ENCODE measurements around the gene SCN5A.
A peak's percentile ranks its signal among the peaks of the same experiment; 100 is the strongest.

Gene SCN5A

GRCh38 chr3:38655708-38656300 lies 6.3 kb upstream of the SCN5A start:
- peak; percentile 43 for TF ChIP-seq CTCF (conservative IDR thresholded peaks at IDR 0.05; ENCODE audit: control insufficient read depth, insufficient read depth, low read depth, low read length)
- peak; percentile 45 for DNase-seq (ENCODE audit: low read depth)
- H3K4me3 ChIP-seq (ENCODE audit: control insufficient read depth, low read depth, low read length) = no peak overlapping the region

DNA sequence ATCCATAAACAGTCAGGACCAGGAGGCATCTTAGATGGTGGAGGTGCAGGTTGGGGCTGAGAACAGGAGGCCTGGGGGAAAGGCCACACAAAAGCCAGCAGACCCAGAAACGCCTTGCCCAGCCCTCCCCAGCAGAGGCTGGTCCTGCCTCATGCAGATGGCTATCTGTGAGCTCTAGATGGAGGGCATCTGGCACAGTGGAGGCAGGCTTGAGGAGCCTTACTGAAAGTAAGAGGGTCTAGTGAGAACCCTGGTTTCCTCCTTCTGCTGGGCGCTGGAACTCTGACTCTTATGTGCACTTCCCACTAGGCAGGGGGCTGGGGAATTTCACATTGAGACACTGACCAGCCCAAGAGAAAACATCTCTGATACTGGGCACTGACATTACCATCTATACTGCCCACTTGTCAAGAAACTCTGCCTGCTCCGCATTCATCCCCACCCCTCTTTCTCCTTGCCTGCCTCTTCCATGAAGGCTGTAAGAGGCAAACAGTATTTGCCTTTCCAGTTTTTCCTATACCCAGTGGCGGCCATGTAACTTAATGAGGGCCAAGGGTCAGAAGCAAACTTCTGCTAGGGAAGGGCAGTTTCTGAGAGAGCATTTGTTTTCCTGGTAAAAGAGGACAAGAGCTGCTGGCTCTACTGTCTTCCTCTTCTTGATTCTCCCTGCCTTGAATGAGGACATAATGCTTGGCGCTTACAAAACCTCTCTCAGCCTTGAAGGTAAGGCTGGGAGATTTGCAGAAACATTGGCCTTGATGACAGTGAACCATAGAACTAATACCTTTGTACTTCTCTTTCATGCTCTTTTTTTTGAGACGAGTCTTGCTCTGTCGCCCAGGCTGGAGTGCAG lies 4.4 kb upstream of the SCN5A start:
- no peak for DNase-seq (ENCODE audit: low read depth)
- no peak for TF ChIP-seq CTCF (conservative IDR thresholded peaks at IDR 0.05; ENCODE audit: control insufficient read depth, insufficient read depth, low read depth, low read length)
- no peak overlapping the region for H3K4me3 ChIP-seq (ENCODE audit: control insufficient read depth, low read depth, low read length)

DNA sequence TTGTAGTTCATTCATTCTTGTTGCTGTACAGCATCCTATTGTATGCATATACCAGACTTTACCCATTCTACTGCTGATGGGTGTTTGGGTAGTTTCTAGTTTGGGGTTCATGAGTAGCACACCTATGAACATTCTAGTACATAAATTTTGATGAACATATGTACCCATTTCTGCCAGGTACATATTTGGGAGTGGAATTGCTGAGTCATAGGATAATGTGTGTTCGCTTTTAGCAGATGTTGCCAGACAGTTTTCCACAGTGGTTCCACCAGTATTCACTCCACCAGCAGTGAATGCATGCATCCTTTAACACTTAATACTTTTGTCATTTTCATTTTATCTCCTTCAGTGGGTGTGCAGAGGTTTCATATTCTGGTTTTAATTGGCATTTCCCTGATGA lies 3.4 kb upstream of the SCN5A start:
- no peak for TF ChIP-seq CTCF (conservative IDR thresholded peaks at IDR 0.05; ENCODE audit: control insufficient read depth, insufficient read depth, low read depth, low read length)
- H3K4me3 ChIP-seq (ENCODE audit: control insufficient read depth, low read depth, low read length) = no peak overlapping the region

GRCh38 chr3:38651153-38651789 lies 1.8 kb upstream of the SCN5A start:
- peak; percentile 59 for DNase-seq (ENCODE audit: low read depth)
- no peak overlapping the region for H3K4me3 ChIP-seq (ENCODE audit: control insufficient read depth, low read depth, low read length)
- peak; percentile 98 for TF ChIP-seq CTCF (conservative IDR thresholded peaks at IDR 0.05; ENCODE audit: control insufficient read depth, insufficient read depth, low read depth, low read length)

More for the DNA sequence above, 3.4 kb upstream of the SCN5A start:
- no peak for DNase-seq (ENCODE audit: low read depth)

DNA sequence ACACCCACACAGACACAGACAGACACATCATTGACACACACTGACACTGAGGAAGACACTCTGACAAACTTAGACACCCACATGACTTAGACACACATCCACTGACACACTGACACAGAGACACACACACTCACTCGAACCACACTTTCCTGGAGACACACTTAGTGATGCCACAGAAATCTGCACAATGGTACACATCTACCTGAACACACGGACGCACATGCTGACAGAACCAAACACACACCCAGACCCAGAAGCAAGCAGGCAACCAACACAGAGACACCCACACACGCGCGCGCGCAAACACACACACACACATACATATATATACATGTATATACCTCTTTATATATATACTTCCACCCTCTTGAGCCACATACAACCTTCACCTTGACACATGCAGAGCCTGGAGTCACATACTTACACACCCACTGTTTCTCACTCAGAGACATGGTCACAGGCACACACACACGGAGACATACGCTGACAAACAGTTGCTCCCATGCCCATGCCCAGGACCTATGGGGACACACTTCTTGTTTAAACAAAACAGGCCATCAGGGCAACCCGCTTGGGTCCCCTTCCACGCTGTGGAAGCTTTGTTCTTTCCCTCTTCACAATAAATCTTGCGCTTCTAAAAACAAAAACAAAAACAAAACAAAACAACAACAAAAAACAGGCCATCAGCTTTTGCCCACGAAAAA lies 913 bp upstream of the SCN5A start:
- DNase-seq (ENCODE audit: low read depth) = peak; percentile 5
- H3K4me3 ChIP-seq (ENCODE audit: control insufficient read depth, low read depth, low read length) = no peak overlapping the region
- no peak for TF ChIP-seq CTCF (conservative IDR thresholded peaks at IDR 0.05; ENCODE audit: control insufficient read depth, insufficient read depth, low read depth, low read length)
